HG03460 (cell line): ENCODE measurements around the gene ZNF24.

ENCODE experiments used
- ATAC-seq: cut with Tn5 transposase; IDR thresholded peaks from one replicate; pipeline ENCODE4 v1.9.1; 2021; ENCODE audit not compliant: unreplicated experiment

The ZNF24 gene

DNA sequence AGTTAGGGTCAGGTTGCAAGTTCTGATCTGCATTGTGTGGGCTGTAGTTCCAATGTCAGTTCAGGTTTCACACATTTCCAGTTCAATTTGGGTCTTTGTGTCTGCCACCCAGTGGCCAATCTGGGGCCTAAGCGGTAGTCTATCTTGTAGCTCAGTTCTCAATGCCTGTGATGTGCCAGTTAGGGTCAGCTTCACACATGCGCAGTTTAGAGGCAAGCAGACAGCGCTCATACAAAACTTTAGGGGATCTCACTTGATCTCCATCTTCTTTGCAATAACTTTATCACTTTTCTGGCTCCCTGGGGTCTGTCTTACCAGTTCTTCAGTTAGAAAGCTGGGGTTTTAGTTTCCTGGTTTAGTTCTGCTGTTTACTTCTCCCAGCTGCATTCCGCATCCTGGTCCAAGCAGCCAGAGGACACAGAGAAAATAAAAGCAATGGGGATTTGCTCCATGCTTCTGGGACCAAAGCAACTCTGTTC is 11.0 kb upstream of the ZNF24 start:
- ATAC-seq, result peak; percentile 88

DNA sequence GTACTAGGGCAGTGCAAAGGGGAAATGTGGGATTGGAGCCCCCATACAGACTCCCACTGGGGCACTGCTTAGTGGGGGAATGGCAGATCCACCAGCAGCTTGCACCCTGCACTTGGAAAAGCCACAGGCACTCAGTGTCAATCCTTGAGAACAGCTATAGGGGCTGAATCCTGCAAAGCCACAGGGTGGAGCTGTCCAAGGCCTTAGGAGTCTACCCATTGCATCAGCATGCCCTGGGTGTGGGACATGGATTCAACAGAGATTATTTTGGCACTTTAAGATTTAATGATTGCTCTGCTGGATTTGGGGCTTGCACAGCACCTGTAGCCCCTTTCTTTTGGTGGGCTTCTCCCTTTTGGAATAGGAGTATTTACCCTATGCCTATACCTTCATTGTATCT is 8.6 kb upstream of the ZNF24 start:
- no peak for ATAC-seq

GRCh38 chr18:35352283-35352682 is 8.1 kb upstream of the ZNF24 start:
- no peak for ATAC-seq

DNA sequence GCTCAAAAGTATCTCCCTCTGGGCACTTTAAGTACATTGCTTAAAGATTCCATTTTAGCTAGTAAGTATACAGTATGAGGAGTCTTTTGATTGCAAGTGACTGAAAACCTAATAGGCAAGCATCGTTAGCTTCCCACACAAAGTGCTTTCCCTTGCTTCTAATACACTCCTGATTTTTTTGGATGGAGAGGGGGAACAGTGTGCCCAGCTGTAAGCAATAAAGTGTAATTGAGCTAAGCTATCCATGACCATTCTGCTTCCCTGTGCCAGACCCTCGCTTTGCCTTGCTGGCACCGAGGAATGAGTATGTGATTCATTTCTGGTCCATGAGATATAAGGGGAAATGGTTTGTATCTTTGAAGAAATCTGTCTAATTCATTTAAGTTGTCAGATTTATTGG is 3.8 kb upstream of the ZNF24 start:
- ATAC-seq, result no peak

DNA sequence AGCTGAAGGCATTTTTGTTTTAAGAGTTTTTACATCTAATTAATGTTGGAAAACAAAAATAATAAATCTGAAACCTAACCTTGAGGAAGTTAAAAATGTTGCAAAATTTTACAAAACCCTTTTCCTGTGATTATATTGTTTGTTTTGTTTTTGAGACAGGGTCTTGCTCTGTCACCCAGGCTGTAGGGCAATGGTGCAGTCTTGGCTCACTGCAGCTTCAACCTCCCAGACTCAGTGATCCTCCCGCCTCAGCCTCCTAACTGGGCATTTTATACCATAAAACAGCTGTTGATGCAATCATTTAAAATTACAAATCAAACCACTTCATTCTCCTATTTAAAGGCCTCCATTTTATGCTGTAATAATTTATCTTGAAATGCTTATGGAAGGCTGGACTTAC is 1.7 kb upstream of the ZNF24 start:
- no peak for ATAC-seq

DNA sequence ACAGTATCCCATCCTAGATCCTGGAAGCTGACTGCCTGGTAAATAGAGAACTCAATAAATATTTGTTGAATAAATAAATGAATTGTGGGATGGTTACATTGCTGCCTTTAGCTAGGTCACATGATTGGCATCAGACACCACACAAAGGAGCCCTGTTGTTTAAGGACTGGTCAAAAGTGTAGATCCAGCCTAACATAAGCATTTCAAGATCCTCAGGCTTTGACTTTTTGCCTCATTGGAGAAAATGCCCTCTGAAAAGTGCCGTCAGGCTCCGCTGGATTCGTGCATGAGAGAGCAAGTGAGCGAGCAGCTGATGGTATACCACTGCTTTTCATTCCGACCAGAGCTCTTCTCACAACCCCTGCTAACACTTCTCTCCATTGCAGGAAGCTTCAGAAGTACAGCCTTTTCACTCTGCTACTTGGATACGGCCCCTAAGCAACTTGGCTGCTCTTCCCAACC is 1.3 kb upstream of the ZNF24 start:
- ATAC-seq, result no peak

- ATAC-seq, result no peak
These were observed 678 bp upstream of the ZNF24 start for GRCh38 chr18:35344736-35345459.

DNA sequence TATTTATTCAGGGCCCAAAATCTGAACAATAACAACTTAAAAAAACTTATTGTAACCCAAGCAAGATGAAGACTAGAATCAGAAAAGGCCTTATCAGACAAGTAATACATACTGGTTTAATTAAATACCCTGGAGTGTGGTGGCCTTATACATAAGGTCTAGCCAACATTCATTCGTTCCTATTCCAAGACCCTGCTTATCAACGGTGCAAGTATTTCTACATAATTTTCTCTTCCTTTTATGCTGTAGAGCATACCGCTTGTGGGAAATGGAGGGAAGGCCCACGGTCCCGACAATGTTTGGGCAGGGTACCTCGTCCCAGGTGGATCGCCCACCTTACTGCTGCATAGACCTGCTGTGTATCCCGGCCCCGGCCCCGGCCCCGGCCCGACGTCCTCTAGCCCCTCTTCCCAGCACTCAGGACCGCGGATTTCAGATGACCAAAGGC is 708 bp downstream of the ZNF24 start:
- no peak for ATAC-seq

- ATAC-seq, result no peak
These were observed 6.9 kb downstream of the ZNF24 start for GRCh38 chr18:35337286-35337685.

- ATAC-seq, result no peak
These were observed 8.4 kb downstream of the ZNF24 start for GRCh38 chr18:35335866-35336265.

DNA sequence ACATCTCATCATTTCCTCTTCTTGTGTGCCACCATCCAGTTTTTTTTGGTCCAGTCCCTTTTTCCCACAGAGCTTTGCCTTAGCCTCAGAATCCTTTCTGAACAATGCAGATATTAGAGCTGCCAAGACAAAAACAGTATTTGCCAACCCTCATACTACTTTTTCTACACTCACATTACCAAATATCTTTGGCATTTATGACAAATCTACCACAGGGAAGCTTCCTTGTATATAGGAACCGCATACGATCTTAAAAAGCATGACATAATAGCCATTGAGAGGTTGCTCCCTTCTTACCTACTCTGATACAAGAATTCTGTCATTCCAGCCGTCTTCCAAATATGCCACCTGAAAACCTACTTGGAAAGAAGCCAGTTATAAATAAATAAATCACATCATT is 9.4 kb downstream of the ZNF24 start:
- ATAC-seq, result no peak

- ATAC-seq, result no peak
These were observed 10.0 kb downstream of the ZNF24 start for GRCh38 chr18:35334212-35334611.

GRCh38 chr18:35331367-35332087 is 12.7 kb downstream of the ZNF24 start:
- no peak for ATAC-seq

GRCh38 chr18:35328868-35329267 is 15.4 kb downstream of the ZNF24 start:
- ATAC-seq, result no peak

DNA sequence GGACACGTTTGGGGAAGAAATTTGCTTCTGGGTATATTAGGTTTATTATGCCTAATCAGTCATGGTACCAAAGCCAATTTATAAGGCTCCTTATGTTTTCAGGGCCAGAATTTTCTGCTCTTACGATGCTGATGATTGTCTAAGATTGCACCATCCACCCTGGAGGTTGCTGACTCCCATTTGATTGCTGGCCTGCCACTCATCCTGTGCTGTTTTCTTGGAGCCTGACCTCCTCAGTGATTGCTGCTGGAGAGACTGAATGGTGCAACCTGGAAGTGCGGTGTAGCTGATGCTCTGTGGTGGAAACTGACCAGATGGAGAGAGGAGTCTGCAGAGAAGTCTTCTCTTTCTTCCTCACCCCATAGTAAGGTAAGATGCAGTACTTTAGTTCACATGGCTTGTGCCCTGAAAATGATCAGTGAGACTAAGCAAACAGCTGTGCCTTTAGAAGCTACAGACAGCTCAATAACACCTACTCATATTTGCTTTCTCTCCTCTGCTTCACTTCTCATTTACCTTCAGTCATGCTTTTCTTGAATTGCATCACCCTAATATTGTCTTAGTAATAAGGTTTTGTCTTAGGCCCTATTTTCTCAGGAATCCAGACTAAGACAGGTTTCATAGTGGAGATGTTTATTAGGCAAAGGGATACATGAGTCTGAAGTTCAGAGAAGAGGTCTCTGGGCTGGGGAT is 17.4 kb downstream of the ZNF24 start:
- ATAC-seq, result no peak

GRCh38 chr18:35324926-35325655 is 19.1 kb downstream of the ZNF24 start:
- no peak for ATAC-seq

GRCh38 chr18:35322486-35323458 is 21.4 kb downstream of the ZNF24 start:
- ATAC-seq, result no peak

DNA sequence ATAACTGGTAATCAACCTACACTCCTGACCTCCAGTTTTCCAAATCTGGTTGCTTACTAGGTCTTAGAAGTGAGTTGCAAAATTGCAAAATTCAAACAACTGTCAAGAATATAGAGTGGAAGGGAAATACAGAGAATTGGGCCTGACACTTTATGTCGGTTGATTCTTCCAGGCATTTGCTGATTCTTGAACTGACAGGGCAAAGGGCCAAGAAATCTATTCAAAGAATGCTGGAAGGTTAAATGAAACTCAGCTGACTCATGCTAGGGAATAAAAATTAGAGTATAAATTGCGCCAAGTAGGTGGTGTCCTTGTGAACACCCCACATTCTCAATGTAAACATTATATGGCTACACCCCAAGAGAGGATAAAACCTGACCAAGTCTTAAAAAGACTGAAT is 32.7 kb downstream of the ZNF24 start:
- no peak for ATAC-seq

DNA sequence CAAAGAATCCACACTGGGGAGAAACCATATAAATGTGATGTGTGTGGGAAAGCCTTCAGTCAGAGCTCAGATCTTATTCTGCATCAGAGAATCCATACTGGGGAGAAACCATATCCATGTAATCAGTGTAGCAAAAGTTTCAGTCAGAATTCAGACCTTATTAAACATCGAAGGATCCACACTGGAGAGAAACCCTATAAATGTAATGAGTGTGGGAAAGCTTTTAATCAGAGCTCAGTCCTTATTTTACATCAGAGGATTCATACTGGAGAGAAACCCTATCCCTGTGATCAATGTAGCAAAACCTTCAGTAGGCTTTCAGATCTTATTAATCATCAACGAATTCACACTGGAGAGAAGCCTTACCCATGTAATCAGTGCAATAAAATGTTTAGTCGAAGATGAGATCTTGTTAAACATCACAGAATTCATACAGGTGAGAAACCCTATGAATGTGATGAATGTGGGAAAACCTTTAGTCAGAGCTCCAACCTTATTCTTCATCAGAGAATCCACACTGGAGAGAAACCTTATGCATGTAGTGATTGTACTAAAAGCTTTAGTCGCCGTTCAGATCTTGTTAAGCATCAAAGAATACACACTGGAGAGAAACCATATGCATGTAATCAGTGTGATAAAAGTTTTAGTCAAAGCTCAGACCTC is 37.5 kb downstream of the ZNF24 start:
- no peak for ATAC-seq
